ENCODE measurements around the gene MRPS31.
"Not testable (repeated sequence)": the region's sequence is repeated elsewhere in the genome, so short reads cannot be mapped to it uniquely, and the experiment has no call there.

MRPS31 gene

DNA sequence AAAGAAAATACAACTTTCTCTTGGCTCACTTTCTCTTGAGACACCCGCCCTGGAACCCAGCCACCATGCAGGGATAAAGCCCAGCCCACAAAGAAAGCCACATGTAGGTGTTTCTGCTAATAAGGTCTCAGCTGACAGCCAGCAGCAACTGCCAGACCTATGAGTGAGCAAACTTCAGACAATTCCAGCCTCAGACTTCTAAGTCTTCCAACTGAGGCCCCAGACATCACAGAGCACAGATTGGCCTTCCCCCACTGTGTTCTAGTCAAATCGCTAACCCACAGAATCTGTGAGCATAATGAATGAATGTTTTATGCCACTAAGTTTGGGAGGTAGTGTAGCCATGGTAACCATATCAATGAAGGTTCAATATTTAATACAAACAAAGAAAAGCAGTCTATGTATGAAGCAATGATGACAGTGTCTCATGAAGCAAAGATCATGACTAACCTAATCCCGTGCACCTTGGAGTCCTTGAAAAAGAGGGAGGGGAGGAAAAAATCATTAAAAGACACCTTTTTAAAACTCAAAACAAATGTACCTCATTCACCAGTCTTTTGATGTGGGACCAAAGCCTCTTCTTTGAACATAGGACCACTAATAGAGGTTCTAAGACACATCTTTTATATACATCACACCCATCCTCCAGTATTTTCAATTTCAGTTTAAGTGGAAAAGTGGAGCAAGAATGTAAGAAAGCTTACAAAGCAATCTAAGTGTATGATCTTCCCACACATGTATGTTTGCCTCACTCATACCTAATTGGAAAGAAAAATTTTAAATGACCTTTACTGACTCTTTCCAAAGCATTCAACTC, 6.2 kb downstream of the MRPS31 start:
- in situ Hi-C loops (cut with HindIII; ENCODE audit: low sequenced_read_pairs): no loop called here

DNA sequence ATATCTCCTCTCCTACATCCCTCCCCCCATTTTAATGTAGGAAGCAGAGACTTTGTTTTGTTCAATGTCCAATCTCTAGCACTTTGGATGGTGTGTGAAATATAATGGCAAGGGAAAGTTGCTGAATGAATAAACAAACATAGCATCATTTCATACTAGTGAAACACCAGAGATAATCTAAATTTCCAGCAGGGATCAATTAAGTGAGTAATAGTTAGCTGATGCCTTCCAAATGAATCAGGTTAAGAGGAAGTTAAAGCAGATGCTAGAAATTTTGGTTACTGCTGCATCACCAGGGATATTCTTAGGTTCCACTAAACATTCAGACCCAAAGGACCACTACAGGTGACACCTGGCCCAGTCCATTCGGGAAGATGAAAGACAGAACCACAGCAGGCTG, 8.1 kb downstream of the MRPS31 start:
- in situ Hi-C loops (cut with HindIII; ENCODE audit: low sequenced_read_pairs): no loop called here

DNA sequence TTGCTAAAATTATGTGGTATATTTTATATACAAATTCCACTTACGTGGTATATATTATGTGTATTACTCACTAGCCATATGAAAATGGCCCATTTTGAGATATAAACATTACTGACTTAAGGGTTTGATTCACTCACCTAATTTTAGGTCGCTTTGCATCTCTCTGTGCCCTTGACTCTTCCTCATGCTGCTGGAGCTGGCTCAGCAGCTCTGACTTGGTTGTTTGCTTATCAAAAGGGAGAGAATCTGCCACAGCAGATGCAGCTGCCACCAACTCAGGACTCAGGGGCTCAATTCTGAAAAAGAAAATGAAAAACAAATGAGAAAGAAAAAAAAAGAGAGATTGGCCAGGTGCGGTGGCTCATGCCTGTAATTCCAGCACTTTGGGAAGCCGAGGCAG, 12.2 kb downstream of the MRPS31 start:
- in situ Hi-C loops (cut with HindIII; ENCODE audit: low sequenced_read_pairs): no loop called here

DNA sequence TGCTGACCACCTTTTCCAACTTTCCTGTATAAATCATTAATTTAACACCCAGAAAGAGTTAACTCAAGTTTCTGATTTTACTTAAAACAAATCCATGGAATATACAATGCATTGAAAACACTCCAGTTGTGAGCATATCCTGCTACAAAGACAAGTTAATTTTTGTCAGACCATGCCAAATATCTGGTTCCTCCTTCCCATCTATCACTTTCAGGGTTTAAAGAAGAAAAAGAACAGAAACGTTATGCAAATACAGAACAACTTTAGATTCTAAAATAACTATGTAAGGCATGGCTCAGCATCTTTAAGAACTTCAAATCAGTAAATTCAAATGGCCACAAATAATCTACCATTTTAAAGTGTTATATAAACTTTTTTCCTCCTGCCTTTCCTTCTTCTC, 14.9 kb downstream of the MRPS31 start:
- in situ Hi-C loops (cut with HindIII; ENCODE audit: low sequenced_read_pairs): no loop called here

DNA sequence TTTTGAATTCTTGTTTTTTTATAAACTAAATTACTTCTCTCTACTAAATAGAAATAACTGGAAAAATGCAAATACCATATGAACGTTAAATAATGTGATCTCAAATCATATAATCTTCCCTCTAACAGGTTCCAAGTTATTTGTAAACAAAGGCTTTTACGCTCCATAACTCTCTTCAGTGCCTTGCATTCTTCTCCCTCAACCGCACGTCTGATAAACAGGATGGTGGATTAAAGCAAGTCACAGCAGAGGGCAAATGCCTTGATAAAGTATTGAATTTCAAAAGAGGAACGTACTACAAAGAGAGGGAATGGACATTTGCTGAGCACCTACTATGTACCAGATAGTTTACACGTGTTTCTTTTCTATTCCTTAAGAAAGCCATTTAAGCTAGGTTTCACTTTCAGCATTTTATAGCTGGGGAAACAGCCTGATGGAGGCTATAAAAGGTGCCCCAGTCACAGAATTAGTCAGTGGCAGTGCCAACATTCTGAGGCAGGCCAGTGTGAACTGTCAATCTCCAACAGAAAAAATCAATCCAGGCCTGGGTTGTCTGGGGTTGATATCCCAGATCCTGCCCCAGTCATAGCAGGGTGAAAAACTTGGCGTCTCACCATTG, 15.8 kb downstream of the MRPS31 start:
- in situ Hi-C loops (cut with HindIII; ENCODE audit: low sequenced_read_pairs): no loop called here

DNA sequence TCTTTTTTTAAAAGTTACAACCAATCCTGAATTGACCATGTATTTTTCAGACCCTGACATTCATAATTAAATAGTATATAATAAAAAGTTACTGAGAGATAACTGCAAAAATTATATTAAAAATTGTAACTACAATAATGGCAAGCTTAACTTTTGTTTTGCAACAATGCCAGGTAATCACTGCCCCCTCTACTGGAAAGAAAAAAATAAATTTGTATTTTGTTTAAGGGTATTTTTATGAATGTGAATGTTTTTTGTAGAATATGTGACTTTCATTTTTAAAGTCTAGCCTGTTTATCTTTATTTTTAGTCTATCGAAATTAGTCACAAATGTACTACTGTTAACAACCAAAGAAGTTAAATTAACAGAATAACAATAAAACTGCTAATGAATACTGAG, 21.7 kb downstream of the MRPS31 start:
- in situ Hi-C loops (cut with HindIII; ENCODE audit: low sequenced_read_pairs): no loop called here

DNA sequence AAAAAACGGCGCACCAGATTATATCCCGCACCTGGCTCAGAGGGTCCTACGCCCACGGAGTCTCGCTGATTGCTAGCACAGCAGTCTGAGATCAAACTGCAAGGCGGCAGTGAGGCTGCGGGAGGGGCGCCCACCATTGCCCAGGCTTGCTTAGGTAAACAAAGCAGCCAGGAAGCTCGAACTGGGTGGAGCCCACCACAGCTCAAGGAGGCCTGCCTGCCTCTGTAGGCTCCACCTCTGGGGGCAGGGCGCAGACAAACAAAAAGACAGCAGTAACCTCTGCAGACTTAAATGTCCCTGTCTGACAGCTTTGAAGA, 35.8 kb downstream of the MRPS31 start:
- in situ Hi-C loops (cut with HindIII; ENCODE audit: low sequenced_read_pairs): not testable (repeated sequence)

DNA sequence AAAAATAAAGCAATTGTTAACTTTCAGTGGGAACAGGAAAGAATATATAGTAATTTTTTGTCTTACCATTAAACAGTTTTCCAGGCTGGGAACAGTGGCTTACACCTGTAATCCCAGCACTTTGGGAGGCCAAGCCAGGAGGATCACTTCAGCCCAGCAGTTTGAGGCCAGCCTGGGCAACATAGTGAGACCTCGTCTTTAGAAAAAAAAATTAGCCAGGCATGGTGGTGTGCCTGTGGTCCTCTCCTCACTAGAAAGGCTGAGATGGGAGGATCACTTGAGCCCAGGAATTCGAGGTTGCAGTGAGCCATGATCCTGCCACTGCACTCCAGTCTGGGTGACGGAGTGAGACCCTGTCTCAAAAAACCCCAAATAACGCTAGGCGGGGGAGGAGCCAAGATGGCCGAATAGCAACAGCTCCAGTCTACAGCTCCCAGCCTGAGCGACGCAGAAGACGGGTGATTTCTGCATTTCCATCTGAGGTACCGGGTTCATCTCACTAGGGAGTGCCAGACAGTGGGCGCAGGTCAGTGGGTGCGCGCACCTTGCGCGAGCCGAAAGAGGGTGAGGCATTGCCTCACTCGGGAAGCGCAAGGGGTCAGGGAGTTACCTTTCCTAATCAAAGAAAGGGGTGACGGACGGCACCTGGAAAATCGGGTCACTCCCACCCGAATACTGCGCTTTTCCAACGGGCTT, 36.3 kb downstream of the MRPS31 start:
- in situ Hi-C loops (cut with HindIII; ENCODE audit: low sequenced_read_pairs): not testable (repeated sequence)

DNA sequence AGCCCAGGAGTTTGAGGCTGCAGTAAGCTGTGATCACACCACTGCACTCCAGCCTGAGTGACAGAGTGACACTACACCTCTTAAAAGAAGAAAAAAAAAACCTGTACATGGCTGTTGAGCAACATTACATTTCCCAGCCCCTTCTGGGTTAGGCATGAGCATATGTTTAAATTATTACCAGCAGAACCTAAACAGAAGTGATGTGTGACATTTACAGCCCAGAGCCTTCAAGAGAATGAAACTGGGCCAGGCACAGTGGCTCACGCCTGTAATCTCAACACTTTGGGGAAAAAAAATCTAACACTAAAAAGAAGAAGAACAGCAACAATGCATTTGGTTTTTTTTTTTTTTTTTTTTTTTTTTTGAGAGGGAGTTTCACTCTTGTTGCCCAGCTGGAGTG, 38.3 kb downstream of the MRPS31 start:
- in situ Hi-C loops (cut with HindIII; ENCODE audit: low sequenced_read_pairs): no loop called here

DNA sequence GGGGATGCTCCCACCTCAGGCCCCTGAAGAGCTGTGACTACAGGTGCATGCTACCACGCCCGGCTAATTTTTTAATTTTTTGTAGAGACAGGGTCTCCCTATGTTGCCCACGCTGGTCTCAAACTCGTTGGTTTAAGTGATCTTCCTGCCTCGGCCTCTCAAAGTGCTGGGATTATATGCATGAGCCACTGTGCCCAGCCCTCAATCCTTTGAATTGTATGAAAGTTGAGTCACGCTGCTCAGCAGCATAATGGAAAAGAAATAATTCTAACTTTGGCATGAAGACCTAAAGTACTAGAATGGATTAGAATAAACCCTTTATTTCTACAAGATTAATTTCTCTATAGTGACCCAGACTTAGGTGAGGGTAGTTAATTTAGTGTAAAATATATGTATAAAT, 42.4 kb downstream of the MRPS31 start:
- in situ Hi-C loops (cut with HindIII; ENCODE audit: low sequenced_read_pairs): no loop called here

DNA sequence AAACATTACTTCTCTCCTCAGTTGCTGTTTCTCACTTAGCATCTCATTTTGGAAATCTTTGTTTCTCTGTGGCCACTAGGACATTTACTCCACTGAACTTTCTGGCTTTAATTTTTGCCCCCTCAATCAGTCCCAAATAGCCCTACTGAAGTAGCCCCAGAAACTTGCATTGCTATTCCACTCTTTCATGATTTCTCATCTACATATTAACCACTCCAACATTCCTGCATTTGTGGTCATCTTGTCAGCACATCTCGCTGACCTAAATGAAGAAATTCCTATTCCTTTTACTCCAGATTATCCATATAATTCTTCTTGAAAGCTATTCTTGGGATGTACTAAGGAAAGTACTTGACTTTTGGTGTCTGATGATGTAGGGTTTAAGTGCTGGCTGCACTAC, 56.6 kb downstream of the MRPS31 start:
- in situ Hi-C loops (cut with HindIII; ENCODE audit: low sequenced_read_pairs): not testable (repeated sequence)

DNA sequence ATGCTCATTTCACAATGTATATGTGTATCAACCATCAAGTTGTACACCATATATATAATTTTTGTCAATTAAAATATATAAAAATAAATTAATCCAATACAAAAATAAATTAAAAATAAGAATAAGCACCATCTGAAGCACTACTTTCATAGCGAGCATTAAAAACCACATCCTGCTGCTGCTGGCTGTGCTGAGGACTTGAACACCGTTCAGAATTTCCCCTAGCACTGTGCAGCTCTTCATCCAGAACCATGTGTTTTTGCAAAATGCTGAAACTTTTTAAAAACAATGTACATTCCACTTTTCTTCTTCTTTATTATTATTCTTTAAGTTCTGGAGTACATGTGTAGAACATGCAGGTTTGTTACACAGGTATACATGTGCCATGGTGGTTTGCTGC, 64.6 kb downstream of the MRPS31 start:
- in situ Hi-C loops (cut with HindIII; ENCODE audit: low sequenced_read_pairs): no loop called here

DNA sequence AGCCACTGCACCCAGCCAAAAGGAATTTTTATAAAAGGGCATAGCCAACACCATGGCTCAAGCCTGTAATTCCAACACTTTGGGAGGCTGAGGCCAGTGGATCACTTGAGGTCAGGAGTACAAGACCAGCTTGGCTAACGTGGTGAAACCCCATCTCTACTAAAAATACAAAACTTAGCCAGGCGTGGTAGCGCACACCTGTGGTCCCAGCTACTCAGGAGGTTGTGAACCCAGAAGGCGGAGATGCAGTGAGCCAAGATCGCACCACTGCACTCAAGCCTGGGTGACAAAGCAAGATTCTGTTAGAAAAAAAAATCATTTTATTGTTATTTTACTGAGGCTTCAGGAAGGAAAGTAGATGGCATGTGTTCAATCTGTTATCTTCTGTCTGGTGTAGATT, 73.3 kb downstream of the MRPS31 start:
- in situ Hi-C loops (cut with HindIII; ENCODE audit: low sequenced_read_pairs): no loop called here

DNA sequence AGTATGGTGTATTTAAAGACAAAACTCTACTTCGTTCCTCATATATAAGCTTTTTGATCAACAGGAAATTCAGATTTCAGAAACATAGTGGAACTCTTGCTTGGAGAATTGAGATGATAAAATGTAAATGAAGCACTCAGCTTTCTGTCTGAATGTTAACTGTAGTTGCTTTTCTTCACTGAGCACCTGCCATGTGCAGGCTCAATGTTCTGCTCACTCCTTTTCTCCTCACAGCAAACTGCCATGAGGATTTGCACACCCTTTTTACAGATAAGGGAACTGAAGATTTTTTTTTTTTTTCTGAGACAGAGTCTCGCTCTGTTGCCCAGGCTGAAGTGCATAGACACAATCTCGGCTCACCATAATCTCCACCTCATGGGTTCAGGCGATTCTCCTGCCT, 76.6 kb downstream of the MRPS31 start:
- in situ Hi-C loops (cut with HindIII; ENCODE audit: low sequenced_read_pairs): no loop called here

DNA sequence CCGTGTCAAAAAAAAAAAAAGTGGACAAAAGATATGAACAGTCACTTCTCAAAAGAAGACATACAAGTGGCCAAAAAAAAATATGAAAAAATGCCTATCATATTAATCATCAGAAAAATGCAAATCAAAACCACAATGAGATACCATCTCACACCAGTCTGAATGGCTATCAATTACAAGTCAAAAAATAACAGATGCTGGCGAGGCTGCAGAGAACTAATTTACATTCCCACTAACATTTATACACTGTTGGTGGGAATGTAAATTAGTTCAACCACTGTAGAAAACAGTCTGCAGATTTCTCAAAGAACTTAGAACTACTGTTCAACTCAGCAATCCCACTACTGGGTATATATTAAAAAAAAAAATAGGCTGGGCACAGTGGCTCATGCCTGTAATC, 78.0 kb downstream of the MRPS31 start:
- in situ Hi-C loops (cut with HindIII; ENCODE audit: low sequenced_read_pairs): no loop called here

DNA sequence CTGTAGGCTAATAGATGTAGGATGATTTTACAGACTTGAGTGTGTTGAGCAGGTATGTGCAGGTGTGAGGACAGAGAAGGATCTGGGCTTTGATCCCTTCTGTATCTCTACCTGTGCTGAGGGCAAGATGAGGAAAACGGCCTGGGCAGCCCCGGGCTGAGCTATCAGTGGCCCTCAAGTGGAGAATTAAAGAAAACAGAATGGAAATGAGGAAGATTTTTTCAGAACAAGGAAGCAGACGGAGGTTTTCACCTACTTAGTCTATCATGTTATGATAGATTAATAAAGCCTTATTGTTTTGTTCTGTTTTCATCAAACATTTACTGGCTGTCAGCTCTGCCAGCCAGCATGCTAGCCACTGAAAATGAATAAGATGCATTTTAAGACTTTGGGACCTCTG, 82.2 kb downstream of the MRPS31 start:
- in situ Hi-C loops (cut with HindIII; ENCODE audit: low sequenced_read_pairs): no loop called here

DNA sequence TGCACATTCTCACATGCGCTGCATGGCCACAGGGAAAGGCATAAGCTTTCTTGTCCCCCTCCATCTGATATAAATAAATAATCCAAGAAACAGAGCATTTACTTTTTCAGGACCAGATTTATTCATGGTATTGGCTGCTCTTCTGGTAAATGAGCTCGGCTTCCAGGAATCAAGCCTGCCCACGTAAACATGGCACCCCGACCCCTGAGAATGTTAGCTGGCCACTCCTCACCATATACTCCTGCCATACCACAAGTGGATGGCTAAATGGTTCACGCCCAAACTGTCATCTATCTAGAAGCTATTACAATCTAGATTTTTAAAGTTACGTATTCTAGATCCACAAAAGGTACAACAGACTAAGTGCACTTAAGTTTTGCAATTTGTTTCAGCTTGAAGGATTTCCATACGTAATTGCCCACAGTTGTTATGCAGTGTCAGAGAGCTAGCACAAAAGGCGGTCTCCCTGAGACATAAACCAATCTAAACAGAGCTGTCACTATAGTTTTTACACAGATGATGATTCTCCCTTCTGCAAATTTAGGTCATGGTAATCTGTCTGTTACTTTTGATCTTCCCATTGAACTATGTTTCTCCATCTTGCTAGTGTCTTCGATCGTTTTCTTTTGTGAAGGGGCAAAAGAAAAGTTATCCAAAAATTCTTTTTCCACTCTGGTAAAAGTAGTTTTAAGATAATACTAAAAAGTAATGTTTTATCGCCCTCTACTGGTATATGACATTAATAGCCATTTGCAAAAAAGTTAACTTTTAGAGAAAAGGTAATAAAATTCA, 88.3 kb downstream of the MRPS31 start:
- in situ Hi-C loops (cut with HindIII; ENCODE audit: low sequenced_read_pairs): no loop called here

DNA sequence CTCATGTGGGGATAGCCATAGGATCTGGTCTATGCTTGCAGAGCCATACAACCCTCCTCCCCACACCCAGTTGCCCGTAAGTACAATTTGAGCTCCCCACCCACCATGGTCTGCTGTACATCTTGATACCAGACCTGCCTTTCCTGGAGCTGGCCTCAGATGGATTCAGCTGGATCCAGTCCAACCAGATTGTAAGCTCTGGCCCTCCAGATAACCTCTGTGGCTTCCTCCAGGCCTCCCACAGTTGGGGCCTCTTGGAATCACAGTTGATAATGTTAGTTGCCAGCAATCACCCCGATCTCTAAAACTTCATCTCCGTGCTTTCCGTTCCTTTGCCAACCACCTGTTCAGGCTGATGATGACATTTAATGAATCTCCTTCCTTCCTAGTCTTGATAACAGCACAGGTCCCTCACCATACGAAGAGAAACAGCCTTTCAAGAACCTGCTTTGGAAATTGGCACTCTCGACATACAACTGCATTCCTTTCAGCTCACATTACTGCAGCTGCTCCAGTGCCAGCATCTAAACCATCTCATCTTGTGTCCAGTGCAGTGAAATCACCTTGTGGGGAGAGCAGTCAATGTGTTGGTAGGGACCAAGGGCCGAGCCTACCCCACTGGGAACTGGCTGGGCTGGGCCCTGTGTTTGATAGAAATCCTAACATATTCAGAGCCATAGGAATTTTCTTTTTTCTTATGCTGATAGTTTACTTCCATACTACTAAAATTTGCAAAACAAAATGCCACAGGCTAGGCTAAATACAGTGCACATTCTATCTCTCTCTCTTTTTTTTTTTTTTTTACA, 89.4 kb downstream of the MRPS31 start:
- in situ Hi-C loops (cut with HindIII; ENCODE audit: low sequenced_read_pairs): no loop called here

DNA sequence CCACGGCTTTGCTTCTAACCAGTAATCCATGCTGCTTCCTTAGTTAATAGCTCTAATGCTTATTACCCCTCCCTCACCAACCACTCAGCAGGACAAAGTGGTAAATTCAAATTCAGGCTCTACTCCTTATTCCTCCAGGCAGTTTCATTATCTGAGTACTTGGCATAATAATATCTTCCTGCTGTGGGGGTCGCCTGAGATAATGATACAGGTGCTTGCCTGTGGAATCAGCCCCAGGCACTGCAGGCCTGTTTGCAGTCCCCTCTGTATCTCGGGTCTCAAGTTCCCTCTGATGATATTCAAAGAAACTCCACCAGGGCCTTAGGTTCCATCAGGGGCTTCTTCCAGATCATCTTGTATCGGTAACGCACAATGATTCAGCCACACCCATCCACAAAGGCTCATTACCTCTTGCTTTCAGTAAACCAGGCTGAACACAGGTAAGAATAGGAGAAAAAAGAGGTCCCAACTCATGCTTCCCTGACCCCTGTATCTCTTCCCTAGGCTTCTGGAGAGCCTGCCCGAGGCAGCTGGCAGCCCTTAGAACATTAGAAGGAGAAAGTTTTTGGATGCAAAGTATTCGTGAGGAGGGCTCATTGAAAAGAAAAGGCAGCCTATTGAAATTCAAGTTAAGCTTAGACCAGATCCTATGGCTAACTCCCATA, 90.2 kb downstream of the MRPS31 start:
- in situ Hi-C loops (cut with HindIII; ENCODE audit: low sequenced_read_pairs): no loop called here

DNA sequence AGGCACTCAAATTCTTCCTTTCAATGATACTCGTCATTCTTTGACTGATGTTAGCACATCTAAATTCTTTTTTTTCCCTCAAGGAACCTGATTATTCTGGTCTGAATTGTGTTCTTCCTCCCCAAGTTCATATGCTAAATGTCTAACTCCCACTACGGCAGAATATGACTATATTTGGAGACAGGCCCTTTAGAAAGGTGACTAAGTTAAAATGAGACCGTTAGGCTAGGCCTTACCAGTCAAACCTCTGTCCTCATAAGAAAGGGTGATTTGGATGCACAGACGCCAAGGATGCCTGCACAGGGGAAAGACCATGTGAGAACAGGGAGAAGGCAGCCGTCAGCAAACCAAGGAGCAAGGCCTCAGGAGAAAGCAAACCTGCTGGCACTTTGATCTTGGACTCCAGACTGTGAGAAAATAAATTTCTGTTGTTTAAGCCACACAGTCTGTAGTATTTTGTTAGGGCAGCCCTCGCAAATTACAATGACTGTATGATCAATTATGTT, 91.5 kb downstream of the MRPS31 start:
- in situ Hi-C loops (cut with HindIII; ENCODE audit: low sequenced_read_pairs): no loop called here
